Duodenal mucosa (tissue), 2 donors: ENCODE results near the gene STARD3.

ENCODE experiments used
- H3K27ac ChIP-seq: one replicate; pipeline ENCODE4 v1.7.0; 2013; ENCODE audit warnings: low read depth, low read length
- H3K27me3 ChIP-seq, 2 donors: one replicate each; pipeline ENCODE4 v1.7.0; 2013; ENCODE audit warnings: low read length in 2 of 2, control low read depth in 1 of 2; ENCODE audit not compliant: insufficient read depth in 2 of 2, control insufficient read depth in 1 of 2
- H3K36me3 ChIP-seq, 2 donors: one replicate each; pipeline ENCODE4 v1.7.0; 2013; ENCODE audit warnings: low read length in 2 of 2, control low read depth in 1 of 2; ENCODE audit not compliant: insufficient read depth in 2 of 2, control insufficient read depth in 1 of 2
- H3K4me1 ChIP-seq, 2 donors: one replicate each; pipeline ENCODE4 v1.7.0; 2013; ENCODE audit warnings: low read length in 2 of 2, control low read depth in 1 of 2; ENCODE audit not compliant: insufficient read depth in 2 of 2, control insufficient read depth in 1 of 2
- H3K4me3 ChIP-seq, 2 donors: one replicate each; pipeline ENCODE4 v1.7.0; 2013; ENCODE audit warnings: low read length in 2 of 2, low read depth in 1 of 2
- H3K9ac ChIP-seq, 2 donors: one replicate each; pipeline ENCODE4 v1.7.0; 2013; ENCODE audit warnings: low read length in 2 of 2, low read depth in 1 of 2
- H3K9me3 ChIP-seq, 2 donors: one replicate each; pipeline ENCODE4 v1.7.0; 2013; ENCODE audit warnings: low read length in 2 of 2, control low read depth in 1 of 2; ENCODE audit not compliant: control insufficient read depth in 1 of 2

STARD3 gene

GRCh38 chr17:39672522-39673334, 35.8 kb downstream of the STARD3 start:
- no peak overlapping the region for H3K27ac ChIP-seq
- peaks cover 50 to 59% of the 10 kb centered on the region in 2 donors for H3K4me1 ChIP-seq
- no peaks in the 10 kb centered on the region for H3K36me3 ChIP-seq
- no peak overlapping the region for H3K4me3 ChIP-seq
- peaks cover 7 to 15% of the 10 kb centered on the region in 2 donors for H3K27me3 ChIP-seq
- no peak overlapping the region for H3K9ac ChIP-seq
- no peaks in the 10 kb centered on the region for H3K9me3 ChIP-seq

DNA sequence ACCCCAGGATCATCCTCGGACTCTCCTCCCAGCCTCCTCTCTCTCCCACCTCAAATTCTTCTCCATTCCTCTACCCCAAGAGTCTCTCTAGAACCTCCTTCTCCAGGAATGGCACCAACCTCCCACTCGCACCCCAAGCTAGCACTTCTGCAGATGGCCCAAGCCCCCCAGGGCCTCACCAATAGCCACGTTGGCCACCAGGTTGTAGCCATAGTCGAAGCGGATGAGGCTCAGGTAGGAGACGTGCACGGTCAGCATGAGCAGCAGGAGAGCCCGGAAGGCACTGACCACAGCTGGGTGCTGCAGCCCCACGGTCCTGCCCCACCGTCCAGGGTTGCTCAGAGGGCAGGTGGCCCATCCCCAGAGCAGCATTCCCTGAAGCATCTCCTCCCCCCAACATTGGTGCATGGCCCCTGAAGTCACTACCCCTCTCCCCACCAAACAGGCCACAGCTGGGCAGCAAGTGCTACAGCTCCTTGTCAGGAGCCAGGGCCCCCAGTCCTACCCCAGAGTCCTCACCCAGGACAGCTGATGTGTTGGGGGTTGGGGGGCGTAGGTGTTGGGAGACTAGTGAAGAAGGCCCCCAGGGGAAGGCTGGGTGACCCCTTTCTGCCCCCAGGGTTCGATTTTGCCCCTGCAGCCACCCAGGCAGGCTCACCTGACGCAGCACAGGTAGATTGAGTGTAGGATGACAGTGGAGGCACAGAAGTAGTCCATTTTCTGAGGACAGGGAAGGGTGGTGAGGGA, 36.6 kb downstream of the STARD3 start:
- no peaks in the 10 kb centered on the region for H3K9me3 ChIP-seq
- H3K4me3 ChIP-seq: no peak overlapping the region
- no peaks in the 10 kb centered on the region for H3K36me3 ChIP-seq
- H3K9ac ChIP-seq: no peak overlapping the region
- no peak overlapping the region for H3K27ac ChIP-seq
- H3K27me3 ChIP-seq: peaks cover 7 to 15% of the 10 kb centered on the region in 2 donors
- H3K4me1 ChIP-seq: peaks cover 57 to 64% of the 10 kb centered on the region in 2 donors

GRCh38 chr17:39674179-39674578, 37.2 kb downstream of the STARD3 start:
- Histone ChIP-seq H3K9ac (no peak overlapping the region), H3K9me3 (no peaks in the 10 kb centered on the region), H3K4me3 (no peak overlapping the region), H3K4me1 (peaks cover 64 to 68% of the 10 kb centered on the region in 2 donors), H3K36me3 (no peaks in the 10 kb centered on the region), H3K27ac (peak overlapping the region; percentile 43), H3K27me3 (peaks cover 7 to 15% of the 10 kb centered on the region in 2 donors)

GRCh38 chr17:39674702-39675389, 37.9 kb downstream of the STARD3 start:
- peaks cover 71 to 74% of the 10 kb centered on the region in 2 donors for H3K4me1 ChIP-seq

GRCh38 chr17:39675390-39676082, 38.6 kb downstream of the STARD3 start:
- Histone ChIP-seq H3K9me3 (no peaks in the 10 kb centered on the region), H3K4me3 (no peak overlapping the region), H3K36me3 (no peaks in the 10 kb centered on the region), H3K4me1 (peaks cover 78 to 81% of the 10 kb centered on the region in 2 donors), H3K27me3 (peaks cover 7 to 15% of the 10 kb centered on the region in 2 donors), H3K27ac (peak overlapping the region; percentile 36), H3K9ac (peak overlapping the region; percentile 26 to 33)

More at GRCh38 chr17:39674702-39675389, 37.9 kb downstream of the STARD3 start:
- Histone ChIP-seq H3K4me3 (no peak overlapping the region), H3K36me3 (no peaks in the 10 kb centered on the region), H3K9ac (peak overlapping the region in 1 of 2 donors; percentile 33), H3K27me3 (peaks cover 7 to 15% of the 10 kb centered on the region in 2 donors), H3K9me3 (no peaks in the 10 kb centered on the region), H3K27ac (peak overlapping the region; percentile 43)

DNA sequence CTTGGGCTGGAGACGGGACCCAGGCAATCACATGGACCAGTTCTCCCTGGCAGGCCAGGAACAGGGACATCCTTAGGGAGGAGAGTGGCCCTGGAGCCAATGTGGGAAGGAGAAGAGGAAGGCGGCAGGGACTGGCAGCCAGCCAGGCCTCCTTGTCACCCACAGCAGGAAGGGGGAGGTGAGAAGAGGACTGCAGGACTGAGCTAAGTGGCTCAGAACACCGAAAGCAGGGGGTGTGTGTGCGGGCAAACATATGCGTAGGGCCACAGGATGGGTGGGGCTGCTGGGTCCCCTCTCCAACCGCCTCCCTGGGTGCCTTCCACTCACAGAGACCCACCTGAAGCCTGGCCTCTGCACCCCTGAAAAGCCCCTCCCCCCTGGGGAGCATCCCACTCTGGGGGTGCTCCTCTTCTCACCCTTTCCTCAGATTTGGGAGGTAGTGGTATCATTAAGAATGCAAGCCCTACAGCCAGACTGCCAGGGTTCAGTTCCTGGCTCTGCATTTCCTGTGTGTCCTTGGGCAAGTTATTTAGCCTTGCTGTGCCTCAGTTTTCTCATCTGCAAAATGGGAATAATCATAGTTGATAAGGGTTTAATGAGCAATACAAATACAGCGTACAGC, 39.4 kb downstream of the STARD3 start:
- peaks cover 75 to 81% of the 10 kb centered on the region in 2 donors for H3K4me1 ChIP-seq
- no peaks in the 10 kb centered on the region for H3K9me3 ChIP-seq
- peaks cover 0 to 5% of the 10 kb centered on the region in 2 donors for H3K36me3 ChIP-seq
- H3K4me3 ChIP-seq: no peak overlapping the region
- H3K27ac ChIP-seq: peak overlapping the region; percentile 36
- peaks cover 7 to 10% of the 10 kb centered on the region in 2 donors for H3K27me3 ChIP-seq
- H3K9ac ChIP-seq: peak overlapping the region; percentile 26 to 33

DNA sequence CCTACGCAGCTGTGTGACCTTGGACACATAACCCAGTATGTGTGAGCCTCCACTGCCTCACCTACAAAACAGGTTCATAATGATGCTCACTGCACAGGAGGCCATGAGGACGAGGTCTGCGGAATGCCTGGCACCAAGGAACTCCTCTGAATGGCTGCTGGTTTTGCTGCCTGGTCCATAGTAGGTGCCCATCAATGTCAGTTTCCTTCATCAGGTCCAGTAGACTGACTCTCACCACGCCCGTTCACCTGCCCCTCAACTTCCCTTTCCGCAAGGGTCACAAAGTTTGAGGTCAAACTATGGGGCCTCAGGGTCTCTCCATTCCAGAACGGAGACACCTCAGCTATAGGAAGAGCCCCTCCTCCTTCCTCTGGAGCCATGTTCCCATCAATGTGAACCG, 40.1 kb downstream of the STARD3 start:
- Histone ChIP-seq H3K27ac (peak overlapping the region; percentile 76), H3K4me1 (peaks cover 68 to 73% of the 10 kb centered on the region in 2 donors), H3K4me3 (no peak overlapping the region)

GRCh38 chr17:39677542-39678339, 40.8 kb downstream of the STARD3 start:
- H3K9ac ChIP-seq: peak overlapping the region; percentile 36 to 43

More for the DNA sequence above, 40.1 kb downstream of the STARD3 start:
- no peak overlapping the region for H3K9ac ChIP-seq
- H3K27me3 ChIP-seq: peaks cover 0 to 4% of the 10 kb centered on the region in 2 donors
- no peaks in the 10 kb centered on the region for H3K9me3 ChIP-seq
- peaks cover 0 to 5% of the 10 kb centered on the region in 2 donors for H3K36me3 ChIP-seq

More at GRCh38 chr17:39677542-39678339, 40.8 kb downstream of the STARD3 start:
- peaks cover 63 to 67% of the 10 kb centered on the region in 2 donors for H3K4me1 ChIP-seq
- H3K27me3 ChIP-seq: no peaks in the 10 kb centered on the region
- peak overlapping the region in 1 of 2 donors; percentile 42 for H3K4me3 ChIP-seq
- peak overlapping the region; percentile 76 for H3K27ac ChIP-seq
- H3K9me3 ChIP-seq: no peaks in the 10 kb centered on the region
- peaks cover 0 to 5% of the 10 kb centered on the region in 2 donors for H3K36me3 ChIP-seq
